ENCODE results near the gene CCDC178.

- TF ChIP-seq CTCF (IDR thresholded peaks at IDR 0.05), result no peak
- no peak for TF ChIP-seq POLR2A (IDR thresholded peaks at IDR 0.05)
Observed at GRCh38 chr18:32893915-32894314, 546.6 kb downstream of the CCDC178 start.

Measured in prostate gland (tissue), 2 donors.